Measurements from ENCODE around the gene CEACAM5. TPM values are rescaled to one million over a fixed set of nuclear protein-coding genes. Genes with fewer than 3 reads are reported as not detected.

Gene CEACAM5
- total and polyA plus RNA-seq, 2 of the 4 experiments (the other 2 are of a cell fraction) = not detected

DNA sequence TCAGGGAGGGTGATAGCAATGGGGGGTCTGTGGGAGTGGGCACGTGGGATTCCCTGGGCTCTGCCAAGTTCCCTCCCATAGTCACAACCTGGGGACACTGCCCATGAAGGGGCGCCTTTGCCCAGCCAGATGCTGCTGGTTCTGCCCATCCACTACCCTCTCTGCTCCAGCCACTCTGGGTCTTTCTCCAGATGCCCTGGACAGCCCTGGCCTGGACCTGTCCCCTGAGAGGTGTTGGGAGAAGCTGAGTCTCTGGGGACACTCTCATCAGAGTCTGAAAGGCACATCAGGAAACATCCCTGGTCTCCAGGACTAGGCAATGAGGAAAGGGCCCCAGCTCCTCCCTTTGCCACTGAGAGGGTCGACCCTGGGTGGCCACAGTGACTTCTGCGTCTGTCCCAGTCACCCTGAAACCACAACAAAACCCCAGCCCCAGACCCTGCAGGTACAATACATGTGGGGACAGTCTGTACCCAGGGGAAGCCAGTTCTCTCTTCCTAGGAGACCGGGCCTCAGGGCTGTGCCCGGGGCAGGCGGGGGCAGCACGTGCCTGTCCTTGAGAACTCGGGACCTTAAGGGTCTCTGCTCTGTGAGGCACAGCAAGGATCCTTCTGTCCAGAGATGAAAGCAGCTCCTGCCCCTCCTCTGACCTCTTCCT is 11.1 kb upstream of the CEACAM5 start:
- 0% methylated on average over 1 of the region's 9 CpGs; no CpG with 5 or more reads in 1 of the 2 experiments for WGBS, 2 experiments (ENCODE audit: extremely low coverage in 2 of 2, insufficient read length in 1 of 2)

More for the DNA sequence above, 11.1 kb upstream of the CEACAM5 start:
- Histone ChIP-seq H3K4me1 (ENCODE audit: control insufficient read depth, insufficient read depth, low read length) (no peaks in the 10 kb centered on the region), H2BK120ac (ENCODE audit: low read depth, low read length) (no peak overlapping the region), H3K27ac (ENCODE audit: insufficient read depth, low read length) (no peak overlapping the region), H2AK5ac (ENCODE audit: low read depth, low read length) (no peak overlapping the region), H2AK9ac (replicated peaks; ENCODE audit: low read depth, low read length, poor library complexity) (no peak overlapping the region), H2BK15ac (ENCODE audit: low read depth, low read length) (no peak overlapping the region), H4K5ac (ENCODE audit: low read depth, low read length) (no peak overlapping the region), H3K4ac (ENCODE audit: low read depth, low read length) (no peak overlapping the region), H3K9me1 (ENCODE audit: insufficient read depth, low read length) (no peaks in the 10 kb centered on the region), H3K18ac (ENCODE audit: low read depth, low read length) (no peak overlapping the region), H2AFZ (replicated peaks; ENCODE audit: low read length, poor library complexity) (no peak overlapping the region), H3K14ac (replicated peaks; ENCODE audit: low read depth, low read length) (no peak overlapping the region), H3K4me3 (ENCODE audit: insufficient read depth, low read depth, low read length) (no peak overlapping the region), H3K56ac (ENCODE audit: extremely low read depth, insufficient read depth, low read length) (no peak overlapping the region), H2BK20ac (ENCODE audit: low read depth, low read length) (no peak overlapping the region), H4K8ac (ENCODE audit: low read depth in 2 of 2, low read length in 2 of 2) (no peak overlapping the region), H3K9ac (ENCODE audit: low read depth, low read length) (no peak overlapping the region), H3K27me3 (ENCODE audit: control insufficient read depth, insufficient read depth, low read length) (no peaks in the 10 kb centered on the region), H3K79me1 (ENCODE audit: low read depth in 1 of 2, low read length in 2 of 2) (no peaks in the 10 kb centered on the region), H4K20me1 (ENCODE audit: insufficient read depth, low read length) (no peaks in the 10 kb centered on the region), H4K91ac (ENCODE audit: insufficient read depth, low read depth, low read length) (no peak overlapping the region), H3K9me3 (ENCODE audit: control insufficient read depth, insufficient read depth, low read length) (no peaks in the 10 kb centered on the region), H3K23ac (ENCODE audit: low read depth, low read length) (no peak overlapping the region), H2BK5ac (ENCODE audit: low read depth, low read length, poor library complexity, severe bottlenecking) (no peak overlapping the region), H3K36me3 (ENCODE audit: control insufficient read depth, insufficient read depth, low read length) (no peaks in the 10 kb centered on the region), H3K4me2 (ENCODE audit: low read depth, low read length) (no peak overlapping the region)
- ChIA-PET CTCF (no interaction called here), POLR2A (ENCODE audit: unreplicated experiment) (no interaction called here)
- ATAC-seq (ENCODE audit: low read depth) = no peak
- in situ Hi-C loops (cut with MboI; ENCODE audit: low sequenced_read_pairs) = no loop called here
- no TSS peak for BruUV-seq (replicated peaks)
- dilution Hi-C loops (cut with HindIII; ENCODE audit: low sequenced_read_pairs, unreplicated experiment) = no loop called here
- no peak for TF ChIP-seq BHLHE40 (IDR thresholded peaks at IDR 0.05; ENCODE audit: low read depth, low read length)
- TF ChIP-seq NFE2L2 (IDR thresholded peaks at IDR 0.05; ENCODE audit: low read depth, low read length) = no peak
- no peak for TF ChIP-seq RFX5 (IDR thresholded peaks at IDR 0.05; ENCODE audit: low read depth, low read length)
- no peak for TF ChIP-seq CHD1 (IDR thresholded peaks at IDR 0.05; ENCODE audit: low read depth, low read length)
- no peak for TF ChIP-seq RCOR1 (IDR thresholded peaks at IDR 0.05; ENCODE audit: insufficient replicate concordance, low read length)
- TF ChIP-seq, protein P1, sequence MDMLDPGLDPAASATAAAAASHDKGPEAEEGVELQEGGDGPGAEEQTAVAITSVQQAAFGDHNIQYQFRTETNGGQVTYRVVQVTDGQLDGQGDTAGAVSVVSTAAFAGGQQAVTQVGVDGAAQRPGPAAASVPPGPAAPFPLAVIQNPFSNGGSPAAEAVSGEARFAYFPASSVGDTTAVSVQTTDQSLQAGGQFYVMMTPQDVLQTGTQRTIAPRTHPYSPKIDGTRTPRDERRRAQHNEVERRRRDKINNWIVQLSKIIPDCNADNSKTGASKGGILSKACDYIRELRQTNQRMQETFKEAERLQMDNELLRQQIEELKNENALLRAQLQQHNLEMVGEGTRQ (IDR thresholded peaks at IDR 0.05; ENCODE audit: low read depth, low read length) = no peak
- no peak for TF ChIP-seq RAD21 (IDR thresholded peaks at IDR 0.05; ENCODE audit: low read length)
- TF ChIP-seq CEBPB (IDR thresholded peaks at IDR 0.05; ENCODE audit: low read depth, low read length) = no peak
- TF ChIP-seq MAZ (IDR thresholded peaks at IDR 0.05; ENCODE audit: borderline replicate concordance, low read depth, low read length) = no peak
- TF ChIP-seq FOS (IDR thresholded peaks at IDR 0.05; ENCODE audit: low read depth, low read length) = no peak
- TF ChIP-seq SMC3 (IDR thresholded peaks at IDR 0.05; ENCODE audit: low read depth, low read length) = no peak
- no peak for TF ChIP-seq MAFK (IDR thresholded peaks at IDR 0.05; ENCODE audit: low read depth, low read length)
- no peak for TF ChIP-seq MXI1 (IDR thresholded peaks at IDR 0.05; ENCODE audit: borderline replicate concordance, low read depth, low read length)
- TF ChIP-seq, protein P2, sequence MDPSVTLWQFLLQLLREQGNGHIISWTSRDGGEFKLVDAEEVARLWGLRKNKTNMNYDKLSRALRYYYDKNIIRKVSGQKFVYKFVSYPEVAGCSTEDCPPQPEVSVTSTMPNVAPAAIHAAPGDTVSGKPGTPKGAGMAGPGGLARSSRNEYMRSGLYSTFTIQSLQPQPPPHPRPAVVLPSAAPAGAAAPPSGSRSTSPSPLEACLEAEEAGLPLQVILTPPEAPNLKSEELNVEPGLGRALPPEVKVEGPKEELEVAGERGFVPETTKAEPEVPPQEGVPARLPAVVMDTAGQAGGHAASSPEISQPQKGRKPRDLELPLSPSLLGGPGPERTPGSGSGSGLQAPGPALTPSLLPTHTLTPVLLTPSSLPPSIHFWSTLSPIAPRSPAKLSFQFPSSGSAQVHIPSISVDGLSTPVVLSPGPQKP (IDR thresholded peaks at IDR 0.05; ENCODE audit: borderline replicate concordance, low read depth, low read length) = no peak
- TF ChIP-seq POLR2A (IDR thresholded peaks at IDR 0.05; ENCODE audit: low read depth, low read length) = no peak
- TF ChIP-seq, protein P3, sequence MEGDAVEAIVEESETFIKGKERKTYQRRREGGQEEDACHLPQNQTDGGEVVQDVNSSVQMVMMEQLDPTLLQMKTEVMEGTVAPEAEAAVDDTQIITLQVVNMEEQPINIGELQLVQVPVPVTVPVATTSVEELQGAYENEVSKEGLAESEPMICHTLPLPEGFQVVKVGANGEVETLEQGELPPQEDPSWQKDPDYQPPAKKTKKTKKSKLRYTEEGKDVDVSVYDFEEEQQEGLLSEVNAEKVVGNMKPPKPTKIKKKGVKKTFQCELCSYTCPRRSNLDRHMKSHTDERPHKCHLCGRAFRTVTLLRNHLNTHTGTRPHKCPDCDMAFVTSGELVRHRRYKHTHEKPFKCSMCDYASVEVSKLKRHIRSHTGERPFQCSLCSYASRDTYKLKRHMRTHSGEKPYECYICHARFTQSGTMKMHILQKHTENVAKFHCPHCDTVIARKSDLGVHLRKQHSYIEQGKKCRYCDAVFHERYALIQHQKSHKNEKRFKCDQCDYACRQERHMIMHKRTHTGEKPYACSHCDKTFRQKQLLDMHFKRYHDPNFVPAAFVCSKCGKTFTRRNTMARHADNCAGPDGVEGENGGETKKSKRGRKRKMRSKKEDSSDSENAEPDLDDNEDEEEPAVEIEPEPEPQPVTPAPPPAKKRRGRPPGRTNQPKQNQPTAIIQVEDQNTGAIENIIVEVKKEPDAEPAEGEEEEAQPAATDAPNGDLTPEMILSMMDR (conservative IDR thresholded peaks at IDR 0.05; ENCODE audit: low read depth, low read length) = no peak
- DNase-seq = no peak
- intact Hi-C loops (cut with micrococcal nuclease) = no loop called here

Measured in IMR-90 (cell line).